Endodermal cell (in vitro differentiated cells): ENCODE results near the gene RILPL1. TPM values are rescaled to one million over a fixed set of nuclear protein-coding genes. Genes with fewer than 3 reads are reported as not detected.
A peak's percentile ranks its signal among the peaks of the same experiment; 100 is the strongest.

Source experiments
- DNase-seq: peaks from one replicate; pipeline ENCODE4 v3.0.0-alpha.2; 2017
- H3K27ac ChIP-seq: 2 replicates; pipeline ENCODE4 v1.5.1; 2013; ENCODE audit warnings: mild to moderate bottlenecking, low read depth, low read length, moderate library complexity
- H3K27me3 ChIP-seq: 2 replicates; pipeline ENCODE4 v1.6.1; 2013; ENCODE audit warnings: mild to moderate bottlenecking, low read length, moderate library complexity; ENCODE audit not compliant: insufficient read depth, control insufficient read depth, poor library complexity, severe bottlenecking
- H3K36me3 ChIP-seq: 2 replicates; pipeline ENCODE4 v1.7.0; 2013; ENCODE audit warnings: mild to moderate bottlenecking, low read length, moderate library complexity; ENCODE audit not compliant: control insufficient read depth, insufficient read depth
- H3K4me1 ChIP-seq: one replicate; pipeline ENCODE4 v1.7.0; 2013; ENCODE audit warnings: low read length; ENCODE audit not compliant: control insufficient read depth, insufficient read depth
- H3K4me3 ChIP-seq: 2 replicates; pipeline ENCODE4 v1.5.1; 2013; ENCODE audit warnings: mild to moderate bottlenecking, low read length, moderate library complexity
- H3K9ac ChIP-seq: 2 replicates; pipeline ENCODE4 v1.6.1; 2013; ENCODE audit warnings: mild to moderate bottlenecking, low read length, moderate library complexity; ENCODE audit not compliant: poor library complexity, severe bottlenecking; ENCODE audit errors: extremely low read depth
- H3K9me3 ChIP-seq: 2 replicates; pipeline ENCODE4 v1.6.1; 2013; ENCODE audit warnings: mild to moderate bottlenecking, low read length, moderate library complexity; ENCODE audit not compliant: control insufficient read depth
- H3K27ac Mint-ChIP-seq: 2 replicates; pipeline ENCODE4 v1.8.0; 2020; ENCODE audit warnings: mixed read lengths
- H3K27me3 Mint-ChIP-seq: 2 replicates; pipeline ENCODE4 v1.8.0; 2021; ENCODE audit warnings: mild to moderate bottlenecking, mixed read lengths; ENCODE audit not compliant: insufficient read depth
- H3K36me3 Mint-ChIP-seq: 2 replicates; pipeline ENCODE4 v1.8.0; 2020; ENCODE audit warnings: low read depth, mixed read lengths
- H3K4me1 Mint-ChIP-seq: 2 replicates; pipeline ENCODE4 v1.8.0; 2020; ENCODE audit warnings: mixed read lengths
- H3K4me3 Mint-ChIP-seq: 2 replicates; pipeline ENCODE4 v1.8.0; 2020; ENCODE audit warnings: mild to moderate bottlenecking, moderate library complexity, mixed read lengths
- H3K9me3 Mint-ChIP-seq: 2 replicates; pipeline ENCODE4 v1.8.0; 2020; ENCODE audit warnings: mild to moderate bottlenecking, mixed read lengths
- CTCF ChIP-seq: fragments of 200-600 bp; sonication (generic); conservative IDR thresholded peaks from 2 replicates; pipeline ENCODE4 v1.5.0; 2021; ENCODE audit warnings: antibody characterized with exemption, mild to moderate bottlenecking
- WGBS, 2 experiments: methylation state at CpG; one replicate each; pipeline versions ENCODE4 v1.1.5 to v1.1.7; 2013; ENCODE audit warnings: missing lambda C conversion rate in 2 of 2, mixed read lengths in 1 of 2; ENCODE audit not compliant: insufficient coverage in 1 of 2, insufficient read length in 1 of 2; 5-methylcytosine and 5-hydroxymethylcytosine counted together
- total RNA-seq, 2 donors: library from RNA; stranded (reverse); fragmentation: NEBNext Ultra II Directional in 1 of 2; extraction: Animal tissue kit (Norgen Biotek cat#: 25700) in 1 of 2; gene quantifications; 2 replicates in 1 of 2; 3 replicates in 1 of 2; pipeline ENCODE4 v1.2.1, GENCODE V29; 2021

RILPL1 gene
- total RNA-seq, 2 donors from 2014 or later, result 19.0 to 25.2 TPM

- Mint-ChIP-seq H3K4me1 (peaks cover 2% of the 10 kb centered on the region), H3K36me3 (peaks cover 31% of the 10 kb centered on the region), H3K27ac (no peak overlapping the region), H3K9me3 (no peaks in the 10 kb centered on the region), H3K4me3 (no peak overlapping the region), H3K27me3 (no peaks in the 10 kb centered on the region)
- Histone ChIP-seq H3K27me3 (no peaks in the 10 kb centered on the region), H3K36me3 (peaks cover 42% of the 10 kb centered on the region), H3K9me3 (no peaks in the 10 kb centered on the region), H3K27ac (peak overlapping the region; percentile 76), H3K9ac (no peak overlapping the region), H3K4me1 (no peaks in the 10 kb centered on the region), H3K4me3 (no peak overlapping the region)
- 93 to 94% methylated on average over 20 to 26 of the region's 26 CpGs for WGBS, 2 experiments
- no peak for DNase-seq
- TF ChIP-seq CTCF, result no peak
Observed at GRCh38 chr12:123512838-123513665, 20.5 kb downstream of the RILPL1 start.

GRCh38 chr12:123506843-123507236, 26.7 kb downstream of the RILPL1 start:
- Mint-ChIP-seq H3K4me1 (no peaks in the 10 kb centered on the region), H3K36me3 (peaks cover 47% of the 10 kb centered on the region), H3K27ac (no peak overlapping the region), H3K4me3 (no peak overlapping the region), H3K9me3 (no peaks in the 10 kb centered on the region), H3K27me3 (no peaks in the 10 kb centered on the region)
- TF ChIP-seq CTCF, result no peak
- no peaks in the 10 kb centered on the region for H3K4me1 ChIP-seq
- no peak overlapping the region for H3K9ac ChIP-seq
- H3K4me3 ChIP-seq, result no peak overlapping the region
- H3K27me3 ChIP-seq, result no peaks in the 10 kb centered on the region
- peaks cover 15% of the 10 kb centered on the region for H3K36me3 ChIP-seq
- no peaks in the 10 kb centered on the region for H3K9me3 ChIP-seq
- no peak for DNase-seq
- H3K27ac ChIP-seq, result no peak overlapping the region
- 93 to 98% methylated on average over 6 of the region's 6 CpGs for WGBS, 2 experiments

GRCh38 chr12:123506059-123506842, 27.3 kb downstream of the RILPL1 start:
- no peak overlapping the region for H3K27ac ChIP-seq
- H3K36me3 ChIP-seq, result peaks cover 9% of the 10 kb centered on the region
- H3K9me3 Mint-ChIP-seq, result no peaks in the 10 kb centered on the region
- 92 to 93% methylated on average over 15 to 17 of the region's 17 CpGs for WGBS, 2 experiments
- no peak overlapping the region for H3K4me3 Mint-ChIP-seq
- DNase-seq, result no peak
- no peaks in the 10 kb centered on the region for H3K27me3 ChIP-seq
- no peak overlapping the region for H3K27ac Mint-ChIP-seq
- H3K4me1 Mint-ChIP-seq, result no peaks in the 10 kb centered on the region
- no peak for TF ChIP-seq CTCF
- H3K9ac ChIP-seq, result no peak overlapping the region
- H3K4me3 ChIP-seq, result no peak overlapping the region
- no peaks in the 10 kb centered on the region for H3K27me3 Mint-ChIP-seq
- H3K9me3 ChIP-seq, result no peaks in the 10 kb centered on the region
- H3K4me1 ChIP-seq, result no peaks in the 10 kb centered on the region
- H3K36me3 Mint-ChIP-seq, result peaks cover 47% of the 10 kb centered on the region
